HFFc6 (cell line): ENCODE measurements around the gene ZNF688. TPM values are rescaled to one million over a fixed set of nuclear protein-coding genes. Genes with fewer than 3 reads are reported as not detected.
A peak's percentile ranks its signal among the peaks of the same experiment; 100 is the strongest.

Experiments
- DNase-seq: peaks from one replicate; pipeline ENCODE4 v3.0.0-alpha.2; 2018
- H3K27ac Mint-ChIP-seq: 2 replicates; pipeline ENCODE4 v1.8.0; 2020; ENCODE audit warnings: mild to moderate bottlenecking, mixed read lengths
- H3K27me3 Mint-ChIP-seq: 2 replicates; pipeline ENCODE4 v1.8.0; 2021; ENCODE audit warnings: mild to moderate bottlenecking, moderate library complexity, mixed read lengths; ENCODE audit not compliant: insufficient read depth
- H3K36me3 Mint-ChIP-seq: 2 replicates; pipeline ENCODE4 v1.8.0; 2021; ENCODE audit warnings: low read depth, mixed read lengths
- H3K4me1 Mint-ChIP-seq: 2 replicates; pipeline ENCODE4 v1.8.0; 2020; ENCODE audit warnings: low read depth, mixed read lengths
- H3K4me3 Mint-ChIP-seq: 2 replicates; pipeline ENCODE4 v1.8.0; 2020; ENCODE audit warnings: mild to moderate bottlenecking, moderate library complexity, mixed read lengths
- H3K9me3 Mint-ChIP-seq: 2 replicates; pipeline ENCODE4 v1.8.0; 2020; ENCODE audit warnings: mild to moderate bottlenecking, mixed read lengths
- CTCF ChIP-seq: fragments of 200-600 bp; sonication (generic); IDR thresholded peaks from 2 replicates; pipeline ENCODE4 v1.5.0; 2021; ENCODE audit warnings: antibody characterized with exemption, mild to moderate bottlenecking
- total RNA-seq, 6 experiments: library from RNA; stranded (reverse); fragmentation: NEBNext Ultra II Directional; extraction: Animal tissue kit (Norgen Biotek cat#: 25700); gene quantifications; 2 replicates in 1 of 6; 3 replicates in 5 of 6; pipeline ENCODE4 v1.2.3, GENCODE V29; 2021

ZNF688 gene
- total RNA-seq, 6 experiments from 2014 or later = 5.9 to 10.4 (median 7.6) TPM

- Mint-ChIP-seq H3K4me3 (peak overlapping the region; percentile 87), H3K36me3 (0 out of 2 replicates have a peak, but pooled peaks cover 6% of the 10 kb centered on the region), H3K27ac (peak overlapping the region; percentile 93), H3K9me3 (no peaks in the 10 kb centered on the region), H3K27me3 (no peaks in the 10 kb centered on the region; the same call in 1 of the 2 replicates), H3K4me1 (peaks cover 16% of the 10 kb centered on the region)
- DNase-seq = peak; percentile 97
- TF ChIP-seq CTCF = peak; percentile 66
Observed at GRCh38 chr16:30526823-30527634, 44.5 kb downstream of the ZNF688 start.

GRCh38 chr16:30526137-30526822 is 45.2 kb downstream of the ZNF688 start, which contains the start of gene ZNF768:
TSS of gene ZNF768 (minus strand) at chr16:30526566. CDS start at chr16:30526413, 153 bp downstream.
- Mint-ChIP-seq H3K4me1 (peaks cover 16% of the 10 kb centered on the region), H3K27me3 (no peaks in the 10 kb centered on the region; the same call in 1 of the 2 replicates), H3K36me3 (0 out of 2 replicates have a peak, but pooled peaks cover 6% of the 10 kb centered on the region), H3K4me3 (peak within 1 kb of the TSS; percentile 88), H3K9me3 (no peaks in the 10 kb centered on the region), H3K27ac (peak within 1 kb of the TSS; percentile 93)
- DNase-seq = peak; percentile 7
- TF ChIP-seq CTCF = no peak

GRCh38 chr16:30525844-30526136 is 45.7 kb downstream of the ZNF688 start:
- DNase-seq = no peak
- Mint-ChIP-seq H3K36me3 (0 out of 2 replicates have a peak, but pooled peaks cover 6% of the 10 kb centered on the region), H3K4me3 (peak overlapping the region; percentile 88)

DNA sequence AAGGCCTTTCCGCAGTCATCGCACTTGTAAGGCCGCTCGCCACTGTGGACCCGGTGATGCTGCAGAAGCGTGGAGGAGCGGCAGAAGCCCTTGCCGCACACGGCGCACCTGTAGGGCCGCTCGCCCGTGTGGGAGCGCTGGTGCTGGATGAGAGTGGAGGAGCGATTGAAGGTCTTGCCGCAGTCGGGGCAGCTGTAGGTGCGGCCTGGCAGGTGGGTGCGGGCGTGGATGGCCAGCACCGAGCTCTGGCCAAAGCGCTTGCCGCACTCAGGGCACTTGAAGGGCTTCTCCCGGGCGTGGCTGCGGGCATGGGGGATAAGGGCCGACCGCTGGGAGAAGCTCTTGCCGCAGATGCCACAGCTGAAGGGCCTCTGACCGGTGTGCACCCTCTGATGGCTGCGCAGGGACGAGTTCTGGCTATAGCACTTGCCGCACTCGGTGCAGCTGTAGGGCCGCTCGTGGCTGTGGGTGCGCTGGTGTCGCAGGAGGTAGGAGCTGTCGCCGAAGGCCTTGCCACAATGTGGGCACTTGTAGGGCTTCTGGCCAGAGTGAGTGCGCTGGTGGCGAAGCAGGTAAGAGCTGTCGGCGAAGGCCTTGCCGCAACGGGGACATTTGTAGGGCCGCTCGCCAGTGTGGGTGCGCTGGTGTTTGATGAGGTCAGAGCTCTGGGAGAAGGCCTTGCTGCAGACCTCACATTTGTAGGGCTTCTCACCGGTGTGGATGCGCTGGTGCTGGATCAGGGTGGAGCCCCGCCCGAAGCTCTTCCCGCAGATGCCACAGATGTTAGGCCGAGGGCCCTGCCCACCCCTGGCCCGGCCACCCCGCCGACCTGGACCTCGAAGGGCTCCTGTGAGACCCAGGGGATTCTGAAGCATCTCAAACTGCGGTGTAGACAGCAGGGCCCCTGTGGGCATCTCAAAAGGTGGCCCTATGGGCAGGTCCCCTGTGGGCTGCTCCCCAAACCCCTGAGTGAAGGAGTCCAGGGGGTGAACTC is 46.6 kb downstream of the ZNF688 start:
- Mint-ChIP-seq H3K4me3 (no peak overlapping the region), H3K27ac (no peak overlapping the region), H3K36me3 (0 out of 2 replicates have a peak, but pooled peaks cover 6% of the 10 kb centered on the region), H3K4me1 (peaks cover 16% of the 10 kb centered on the region), H3K9me3 (no peaks in the 10 kb centered on the region), H3K27me3 (no peaks in the 10 kb centered on the region; the same call in 1 of the 2 replicates)
- DNase-seq = no peak
- no peak for TF ChIP-seq CTCF

More at GRCh38 chr16:30525844-30526136, 45.7 kb downstream of the ZNF688 start:
- peak overlapping the region; percentile 80 for H3K27ac Mint-ChIP-seq
- H3K4me1 Mint-ChIP-seq = peaks cover 16% of the 10 kb centered on the region
- TF ChIP-seq CTCF = no peak
- H3K9me3 Mint-ChIP-seq = no peaks in the 10 kb centered on the region
- H3K27me3 Mint-ChIP-seq = no peaks in the 10 kb centered on the region; the same call in 1 of the 2 replicates
